HuH-7.5 (cell line): ENCODE measurements around the gene EXD1.
"Not testable (repeated sequence)": the region's sequence is repeated elsewhere in the genome, so short reads cannot be mapped to it uniquely, and the experiment has no call there.

Experiments used
- DNase-seq: peaks from one replicate; pipeline ENCODE4 v3.0.0; 2011; ENCODE audit warnings: low spot score

EXD1 gene, protein sequence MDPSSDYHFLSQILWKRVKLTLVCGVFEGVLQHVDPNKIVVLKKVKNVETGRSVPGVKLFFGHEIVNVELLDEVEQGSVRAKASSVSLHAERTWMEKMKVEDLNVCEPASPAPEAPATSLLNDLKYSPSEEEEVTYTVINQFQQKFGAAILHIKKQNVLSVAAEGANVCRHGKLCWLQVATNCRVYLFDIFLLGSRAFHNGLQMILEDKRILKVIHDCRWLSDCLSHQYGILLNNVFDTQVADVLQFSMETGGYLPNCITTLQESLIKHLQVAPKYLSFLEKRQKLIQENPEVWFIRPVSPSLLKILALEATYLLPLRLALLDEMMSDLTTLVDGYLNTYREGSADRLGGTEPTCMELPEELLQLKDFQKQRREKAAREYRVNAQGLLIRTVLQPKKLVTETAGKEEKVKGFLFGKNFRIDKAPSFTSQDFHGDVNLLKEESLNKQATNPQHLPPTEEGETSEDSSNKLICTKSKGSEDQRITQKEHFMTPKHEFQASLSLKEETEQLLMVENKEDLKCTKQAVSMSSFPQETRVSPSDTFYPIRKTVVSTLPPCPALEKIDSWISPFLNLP

DNA sequence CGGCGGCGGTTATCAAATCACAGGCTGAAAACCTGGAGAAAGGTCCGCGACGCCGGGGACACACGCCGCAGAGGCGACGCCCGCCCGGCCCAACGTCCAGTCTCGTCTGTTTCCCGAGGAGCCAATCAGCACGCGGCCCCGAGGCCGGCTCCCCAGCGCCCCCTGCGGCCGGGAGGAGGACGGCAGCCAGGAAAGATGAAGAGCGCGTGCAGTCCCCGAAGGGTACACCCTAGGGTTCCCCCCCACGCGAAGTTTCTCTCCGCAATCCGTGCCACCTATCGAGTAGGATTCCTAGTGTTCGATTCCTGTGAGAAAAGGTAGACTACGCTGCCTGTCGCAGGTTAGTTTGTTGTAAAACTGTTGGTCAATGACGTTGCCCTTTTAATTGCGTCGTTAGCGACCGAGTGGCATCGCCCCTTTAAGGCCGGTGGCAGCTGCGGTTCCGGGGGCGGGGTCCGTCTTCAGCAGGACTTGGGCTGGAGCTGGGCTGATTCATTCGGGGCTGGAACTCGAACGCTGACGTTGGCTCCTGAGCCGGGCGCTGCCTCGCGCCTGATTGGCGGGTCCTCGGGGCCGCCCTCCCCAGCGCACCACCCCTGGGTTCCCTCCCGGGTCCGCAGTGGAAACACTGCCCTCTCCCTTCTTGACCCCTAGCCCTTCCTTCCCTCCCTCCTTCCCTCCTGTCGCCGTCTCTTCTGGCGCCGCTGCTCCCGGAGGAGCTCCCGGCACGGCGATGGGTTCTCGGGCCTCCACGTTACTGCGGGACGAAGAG lies at the start of gene EXD1, which contains the start of gene CHP1:
TSS of gene EXD1 (minus strand) at position 108 of the 772 bp plus-strand sequence. CDS start 4,182 bp downstream, outside the sequence.
TSS of gene CHP1 (plus strand) at position 619 of the 772 bp plus-strand sequence. CDS start at position 734, 115 bp downstream.
- peak; percentile 76 for DNase-seq

DNA sequence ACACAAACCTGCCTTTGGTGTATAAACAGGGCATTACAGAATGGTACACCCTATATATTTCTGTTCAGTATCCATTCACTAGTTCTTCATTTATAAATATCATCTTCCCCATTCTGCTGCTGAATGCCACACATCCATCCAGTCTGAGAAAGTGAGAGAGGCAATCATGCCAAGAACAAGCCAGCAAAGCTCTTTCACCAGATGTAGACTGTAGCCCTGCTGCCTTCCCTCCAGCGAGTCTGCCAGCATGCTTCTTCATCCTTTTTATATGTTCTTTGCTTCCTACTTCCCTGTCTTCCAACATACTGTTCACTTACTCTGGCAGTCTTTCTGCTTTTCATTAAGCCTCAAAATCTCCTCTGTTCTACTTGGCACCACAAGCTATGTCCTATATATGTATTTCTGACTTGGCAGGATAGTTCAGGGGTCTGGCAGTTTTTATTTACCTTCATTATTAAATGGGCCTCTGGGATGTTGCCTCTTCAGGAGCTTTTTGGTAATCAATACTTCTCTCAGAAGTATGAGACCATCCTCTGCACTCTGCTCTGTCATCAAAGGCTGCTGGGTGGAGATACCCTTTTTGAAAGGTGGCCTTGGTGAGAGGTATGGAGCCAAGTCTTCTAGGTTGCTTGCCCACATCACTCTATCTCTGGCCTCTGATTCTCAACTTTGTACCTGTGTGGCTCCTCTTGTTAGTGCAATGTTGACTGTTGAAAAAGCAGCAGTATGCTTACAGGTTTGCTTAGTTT lies 49.2 kb upstream of the EXD1 start:
- DNase-seq = no peak

DNA sequence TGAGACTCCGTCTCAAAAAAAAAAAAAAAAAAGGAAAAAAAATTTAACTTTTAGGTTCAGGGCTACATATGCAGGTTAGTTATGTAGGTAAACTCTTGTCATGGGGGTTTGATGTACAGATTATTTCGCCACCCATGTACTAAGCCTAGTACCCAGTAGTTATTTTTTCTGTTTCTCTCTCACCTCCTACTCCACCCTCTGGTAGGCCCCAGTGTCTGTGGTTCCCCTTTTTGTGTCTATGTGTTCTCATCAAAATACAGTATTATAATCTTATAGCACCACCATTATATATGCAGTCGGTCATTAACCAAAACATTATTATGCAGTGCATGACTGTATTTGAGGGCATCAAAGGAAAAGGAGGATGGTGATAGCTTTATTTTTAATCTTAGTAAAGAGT lies 47.8 kb upstream of the EXD1 start:
- no peak for DNase-seq

DNA sequence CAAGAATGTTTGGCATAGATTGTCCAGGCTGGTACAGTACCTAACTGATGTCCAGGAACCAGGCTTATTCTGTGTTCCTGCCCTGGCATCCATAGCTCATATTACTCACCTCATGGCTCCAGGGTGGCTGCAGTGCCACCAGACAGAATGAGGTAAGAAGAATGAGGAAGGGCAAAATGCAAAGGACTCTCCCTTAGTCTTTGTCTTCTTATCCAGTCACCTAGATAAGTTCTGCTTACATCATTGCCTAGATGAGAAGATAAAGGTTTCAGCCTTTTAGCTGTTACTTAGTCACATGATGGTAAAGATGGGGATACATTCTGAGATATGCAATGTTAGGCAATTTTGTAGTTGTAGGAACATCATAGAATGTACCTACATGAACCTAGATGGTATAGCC lies 46.3 kb upstream of the EXD1 start:
- DNase-seq = no peak

DNA sequence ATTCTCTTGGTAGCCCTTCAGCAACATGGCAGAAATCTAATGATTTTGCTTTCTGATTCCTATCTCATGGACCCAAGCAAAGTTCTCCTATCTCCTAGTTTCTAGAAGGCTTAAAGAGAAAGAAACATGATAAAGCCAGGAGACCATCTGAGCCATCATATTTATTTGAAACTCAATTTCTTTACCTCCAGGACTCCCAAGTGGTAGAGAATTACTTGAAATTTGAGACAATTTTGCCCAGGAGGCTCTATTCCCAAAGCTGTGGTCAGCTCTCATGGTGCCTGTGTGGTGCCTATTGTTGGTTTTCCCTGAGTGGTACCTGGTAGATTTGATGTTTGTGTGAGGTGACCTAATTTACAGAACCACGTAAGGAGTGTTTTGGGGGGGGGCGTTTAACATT lies 39.3 kb upstream of the EXD1 start:
- DNase-seq = no peak

DNA sequence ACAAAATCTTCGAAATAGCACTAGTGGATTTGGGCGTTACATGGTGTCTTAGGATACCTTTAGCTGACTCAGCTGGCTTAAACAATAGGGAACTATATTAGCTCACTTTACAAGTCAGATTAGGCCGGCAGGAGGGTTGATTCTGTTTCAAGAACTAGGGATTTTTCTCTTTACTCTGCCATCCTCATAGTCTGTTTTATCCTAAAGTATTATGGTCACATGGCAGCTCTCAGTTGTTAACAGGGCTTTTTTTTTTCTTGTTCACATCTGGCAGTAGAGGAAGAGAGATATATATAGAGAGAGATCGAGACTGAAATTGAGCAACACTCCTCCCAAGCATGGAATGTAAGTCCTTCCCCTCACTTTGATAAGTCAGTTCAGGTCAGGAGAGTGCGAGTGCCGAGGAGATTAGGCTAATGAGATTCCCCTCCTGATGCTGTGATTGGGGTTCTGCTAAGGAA lies 33.4 kb upstream of the EXD1 start:
- DNase-seq = no peak

DNA sequence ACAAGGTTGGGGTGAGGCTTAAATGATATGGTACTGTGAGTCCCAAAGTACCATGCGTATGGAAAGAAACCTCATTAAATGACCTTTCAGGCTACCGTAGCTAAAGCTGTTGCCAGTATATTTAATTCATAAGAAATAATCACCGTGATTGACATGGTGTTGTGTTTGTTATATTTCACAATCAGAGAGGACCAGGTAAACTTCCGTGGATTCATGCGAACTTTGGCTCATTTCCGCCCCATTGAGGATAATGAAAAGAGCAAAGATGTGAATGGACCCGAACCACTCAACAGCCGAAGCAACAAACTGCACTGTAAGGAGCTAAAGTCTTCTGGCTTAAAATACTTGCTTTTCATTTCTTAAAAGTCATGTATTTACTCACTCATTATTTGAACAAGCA lies 32.0 kb upstream of the EXD1 start:
- no peak for DNase-seq

DNA sequence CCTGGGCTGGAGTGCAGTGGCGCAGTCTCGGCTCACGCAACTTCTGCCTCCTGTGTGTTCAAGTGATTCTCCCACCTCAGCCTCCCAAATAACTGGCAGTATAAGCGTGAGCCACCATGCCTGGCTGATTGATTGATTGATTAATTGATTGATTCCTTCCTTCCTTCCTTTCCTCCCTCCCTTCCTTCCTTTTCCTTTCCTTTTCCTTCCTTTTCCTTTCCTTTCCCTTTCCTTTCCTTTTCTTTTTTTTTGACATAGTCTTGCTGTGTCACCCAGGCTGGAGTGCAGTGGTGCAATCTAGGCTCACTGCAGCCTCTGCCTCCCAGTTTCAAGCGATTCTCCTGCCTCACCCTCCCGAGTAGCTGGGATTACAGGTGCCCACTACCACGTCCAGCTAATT lies 30.4 kb upstream of the EXD1 start:
- DNase-seq = not testable (repeated sequence)

DNA sequence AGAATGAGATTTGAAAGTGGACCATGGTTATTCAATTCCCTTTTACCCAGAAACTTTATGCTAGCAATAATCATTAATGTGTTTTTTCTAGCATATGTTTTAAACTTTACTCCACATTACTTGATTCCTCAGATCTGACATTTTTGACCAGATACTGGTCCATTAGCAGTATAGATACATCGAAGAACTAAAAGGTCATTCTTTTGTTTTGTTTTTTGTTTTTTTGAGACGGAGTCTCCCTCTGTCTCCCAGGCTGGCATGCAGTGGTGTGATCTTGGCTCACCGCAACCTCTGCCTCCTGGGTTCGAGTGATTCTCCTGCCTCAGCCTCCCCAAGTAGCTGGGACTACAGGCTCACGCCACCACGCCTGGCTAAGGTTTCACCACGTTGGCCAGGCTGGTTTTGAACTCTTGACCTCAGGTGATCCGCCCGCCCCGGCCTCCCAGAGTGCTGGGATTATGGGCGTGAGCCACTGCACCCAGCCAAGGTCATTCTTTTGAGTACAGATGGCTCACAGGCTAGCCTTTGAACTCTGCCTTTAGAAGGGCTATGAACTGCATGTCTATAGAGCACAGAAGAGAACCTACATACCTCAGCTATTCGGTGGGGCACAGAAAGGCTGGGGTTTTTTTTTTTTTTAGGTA lies 29.1 kb upstream of the EXD1 start:
- DNase-seq = no peak

DNA sequence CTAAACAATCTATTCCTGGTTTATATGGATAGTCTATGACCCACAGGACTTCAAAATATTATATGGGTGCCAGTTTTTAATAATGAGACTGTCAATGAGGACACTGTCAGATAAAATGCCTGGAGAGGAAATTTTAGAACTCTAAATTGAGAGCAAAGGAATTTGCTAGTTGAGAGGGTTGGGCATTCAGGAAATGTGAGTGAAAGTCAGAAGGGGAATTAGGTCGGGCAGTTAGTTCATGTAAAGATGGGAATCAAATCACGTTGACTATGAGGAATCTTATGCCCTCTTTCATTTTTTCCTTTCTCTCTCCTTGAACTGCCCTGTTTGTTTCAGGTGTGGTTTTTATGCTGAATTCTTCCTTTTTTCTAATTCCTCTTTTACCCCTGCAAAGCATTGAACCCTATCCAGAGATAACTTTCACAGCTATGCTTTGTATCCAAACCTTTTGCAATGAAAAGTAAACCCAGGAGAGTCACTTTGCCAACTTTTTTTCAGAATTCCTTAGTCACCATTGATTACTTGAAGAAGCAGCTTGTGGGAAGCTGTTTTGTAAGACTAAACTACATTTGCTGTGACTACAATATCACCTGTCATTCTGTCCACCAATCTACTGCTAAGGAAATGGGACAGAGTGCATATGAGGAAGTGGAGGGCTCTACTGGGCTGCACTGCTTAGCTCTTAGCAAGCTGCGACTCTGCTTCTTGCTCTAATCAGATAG lies 28.4 kb upstream of the EXD1 start:
- DNase-seq = no peak

DNA sequence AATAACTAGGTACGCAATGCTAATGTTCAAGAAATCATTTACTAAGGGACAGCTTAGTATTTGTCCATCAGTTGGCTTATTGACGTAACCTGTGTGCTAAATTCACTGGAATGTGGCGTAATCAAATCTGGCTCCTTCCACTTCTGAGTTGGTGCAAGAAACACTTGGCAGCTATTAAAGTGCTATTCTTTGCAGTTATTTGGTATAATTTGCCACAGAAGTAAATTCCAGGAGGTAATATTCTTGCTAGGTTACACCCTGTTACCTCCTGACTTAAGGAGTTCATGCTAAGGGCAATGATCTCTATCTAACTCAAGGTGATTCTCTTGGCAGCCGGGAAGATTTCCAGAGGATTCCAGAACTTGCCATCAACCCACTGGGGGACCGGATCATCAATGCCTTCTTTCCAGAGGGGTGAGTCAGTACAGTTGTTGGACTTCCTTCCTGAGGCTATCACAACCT lies 26.1 kb upstream of the EXD1 start:
- no peak for DNase-seq

DNA sequence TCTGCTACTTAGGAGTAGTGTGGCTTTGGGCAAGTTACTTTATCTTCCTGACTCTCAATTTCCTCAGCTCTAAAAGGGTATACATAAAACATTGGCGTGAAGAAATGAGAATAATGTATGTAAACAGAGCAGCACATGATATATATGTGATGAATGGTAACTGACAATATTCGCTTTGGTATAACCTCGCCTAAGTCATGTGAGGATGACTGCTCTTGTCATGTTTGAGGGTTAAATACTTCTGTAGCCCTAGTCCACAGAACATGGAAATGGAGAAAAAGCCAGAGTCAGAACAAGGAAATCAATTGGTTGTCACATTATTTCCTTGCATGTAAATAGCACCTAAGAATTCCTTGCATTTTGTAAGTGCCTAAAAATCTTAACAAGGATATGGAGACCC lies 25.5 kb upstream of the EXD1 start:
- DNase-seq = no peak

DNA sequence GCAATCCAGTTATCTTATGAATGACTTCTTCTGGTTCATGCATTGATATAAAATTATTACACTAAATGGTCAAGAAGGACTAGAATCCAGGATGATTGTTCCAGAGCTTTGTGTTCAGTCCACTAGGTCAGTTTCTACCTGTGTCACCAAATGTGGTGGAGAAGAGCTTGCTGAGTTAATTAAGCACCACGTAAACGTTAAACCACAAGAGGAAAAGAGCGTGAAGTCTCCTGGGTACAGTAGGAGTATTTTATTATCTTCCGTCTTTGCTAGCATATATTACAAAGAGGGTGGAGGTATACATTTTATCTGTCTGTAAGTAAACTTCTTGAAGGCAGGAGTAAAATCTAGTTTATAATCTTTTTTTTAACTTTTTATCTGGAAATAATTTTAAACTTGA lies 24.0 kb upstream of the EXD1 start:
- no peak for DNase-seq

DNA sequence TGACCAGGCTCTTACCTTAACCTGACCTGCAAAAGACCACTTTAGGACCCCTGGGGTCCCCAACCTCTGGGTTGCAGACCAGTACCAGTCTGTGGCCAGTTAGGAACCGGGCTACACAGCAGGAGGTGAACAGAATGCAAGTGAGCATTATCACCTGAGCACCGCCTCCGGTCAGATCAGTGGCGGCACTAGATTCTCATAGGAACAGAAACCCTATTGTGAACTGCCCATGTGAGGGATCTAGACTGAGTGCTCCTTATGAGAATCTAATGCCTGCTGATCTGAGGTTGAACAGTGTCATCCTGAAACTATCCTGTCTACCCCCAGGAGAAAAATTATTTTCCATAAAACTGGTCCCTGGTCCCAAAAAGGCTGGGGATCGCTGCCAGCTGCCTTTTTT lies 20.9 kb upstream of the EXD1 start:
- DNase-seq = no peak

DNA sequence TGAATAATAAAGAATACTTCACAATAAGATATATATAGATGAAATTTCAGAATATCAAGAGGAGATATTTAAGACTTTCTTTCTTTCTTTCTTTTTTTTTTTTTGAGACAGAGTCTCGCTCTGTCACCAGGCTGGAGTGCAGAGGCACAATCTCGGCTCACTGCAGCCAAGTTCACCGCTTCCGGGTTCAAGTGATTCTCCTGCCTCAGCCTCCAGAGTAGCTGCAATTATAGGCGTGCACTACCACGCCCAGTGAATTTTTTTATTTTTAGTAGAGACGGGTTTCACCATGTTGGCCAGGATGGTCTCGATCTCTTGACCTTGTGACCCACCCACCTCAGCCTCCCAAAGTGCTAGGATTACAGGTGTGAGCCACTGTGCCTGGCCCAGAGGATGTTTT lies 20.2 kb upstream of the EXD1 start:
- DNase-seq = not testable (repeated sequence)

DNA sequence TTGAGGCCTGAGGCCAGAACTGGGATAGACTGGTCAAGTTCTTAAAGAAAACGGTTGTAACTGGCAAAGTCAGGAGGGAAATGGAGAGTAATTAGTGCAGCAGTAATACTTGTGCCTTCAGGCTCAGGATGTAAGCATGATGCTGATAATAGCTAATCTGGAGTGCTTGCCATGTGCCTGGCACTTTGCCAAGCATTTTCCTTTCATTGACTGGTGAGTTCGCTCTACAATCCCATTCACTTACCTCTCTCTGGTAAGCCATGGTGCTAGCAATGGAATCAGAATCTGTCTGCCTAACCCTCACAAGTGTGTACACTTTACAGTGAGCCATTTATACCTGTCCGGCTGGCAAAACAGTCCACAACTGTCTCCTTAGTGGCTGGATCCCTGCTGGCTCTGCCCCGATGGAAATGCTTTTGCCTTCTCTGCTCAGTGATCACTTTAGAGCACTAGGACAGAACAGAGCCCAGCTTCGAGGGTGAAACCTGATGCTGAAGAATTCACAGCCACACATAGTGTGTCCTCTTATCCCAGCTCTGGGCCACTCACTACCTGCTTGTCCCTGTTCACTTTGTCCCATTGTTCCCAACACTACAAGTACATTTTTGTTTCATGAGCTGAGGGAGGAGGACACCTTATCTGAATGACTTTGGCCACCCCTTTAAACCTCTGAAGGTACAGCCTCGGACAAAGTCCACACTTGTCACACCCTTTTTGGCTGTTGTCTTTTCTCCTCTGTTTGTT lies 10.8 kb upstream of the EXD1 start:
- no peak for DNase-seq

DNA sequence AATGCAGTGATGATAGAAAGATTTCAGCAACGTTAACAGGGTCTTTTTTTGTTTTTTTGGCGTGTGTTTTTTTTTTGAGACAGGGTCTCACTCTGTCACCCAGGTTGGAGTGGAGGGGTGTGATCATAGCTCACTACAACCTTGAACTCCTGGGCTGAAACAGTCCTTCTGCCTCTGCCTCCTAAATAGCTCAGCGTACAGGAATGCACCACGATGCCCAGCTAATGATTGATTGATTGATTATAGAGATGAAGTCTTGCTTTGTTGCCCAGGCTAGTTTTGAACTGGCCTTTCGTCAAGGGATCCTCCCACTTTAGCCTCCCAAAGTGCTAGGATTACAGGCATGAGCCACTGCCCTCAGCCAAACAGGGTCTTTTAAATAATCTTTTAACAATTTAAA lies 7.5 kb upstream of the EXD1 start:
- DNase-seq = no peak

DNA sequence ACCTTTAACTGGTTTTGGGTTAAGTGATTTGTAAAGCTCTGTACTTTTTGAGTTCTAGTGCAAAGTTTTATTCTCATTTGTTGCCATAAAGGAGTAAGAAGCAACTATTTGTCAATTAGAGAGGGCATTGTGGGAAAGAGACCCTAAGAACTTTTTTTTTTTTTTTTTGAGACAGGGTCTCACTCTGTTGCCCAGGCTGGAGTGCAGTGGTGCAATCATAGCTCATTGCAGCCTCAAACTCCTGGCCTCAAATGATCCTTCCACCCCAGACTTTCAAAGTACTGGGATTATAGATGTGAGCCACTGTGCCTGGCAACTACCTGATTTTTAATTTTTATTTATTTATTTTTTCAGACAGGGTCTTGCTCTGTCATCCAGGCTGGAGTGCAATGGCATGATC lies 5.4 kb upstream of the EXD1 start:
- DNase-seq = no peak

DNA sequence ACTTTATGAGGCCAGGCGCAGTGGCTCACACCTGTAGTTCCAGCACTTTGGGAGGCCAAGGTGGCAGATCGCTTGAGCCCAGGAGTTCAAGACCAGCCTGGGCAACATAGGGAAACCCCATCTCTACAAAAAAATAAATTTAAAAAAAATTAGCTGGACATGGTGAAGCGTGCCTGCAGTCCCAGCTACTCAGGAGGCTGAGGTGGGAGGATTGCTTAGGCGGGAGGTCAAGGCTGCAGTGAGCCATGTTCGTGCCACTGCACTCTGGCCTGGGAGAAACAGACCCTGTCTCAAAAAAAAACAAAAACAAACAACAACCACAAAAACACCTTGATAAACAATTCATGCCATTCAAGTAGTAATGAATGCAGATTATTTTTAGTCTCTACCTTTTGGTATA lies 4.7 kb upstream of the EXD1 start:
- not testable (repeated sequence) for DNase-seq

DNA sequence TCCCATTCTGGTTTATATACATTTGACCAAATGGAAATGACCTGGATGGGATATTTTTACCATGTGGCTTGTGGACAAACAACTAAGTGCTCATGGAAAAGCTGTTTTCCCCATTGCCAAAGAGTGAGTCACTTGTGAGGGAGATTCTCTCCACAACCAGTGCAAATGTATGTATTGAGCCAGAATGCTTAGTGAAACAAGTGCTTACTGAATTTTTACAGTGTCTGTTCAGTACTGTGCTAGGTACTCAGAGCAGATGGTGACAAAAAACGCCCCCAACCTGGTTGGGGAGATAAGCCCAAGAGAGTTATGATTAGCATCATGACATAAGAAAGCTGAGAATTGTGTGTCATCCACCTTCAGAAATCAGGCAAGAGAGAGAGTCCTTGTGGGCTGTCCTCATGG lies 2.8 kb upstream of the EXD1 start:
- no peak for DNase-seq
